Amniotic stem cell (primary cell): ENCODE data around the gene NIPAL3.
"Not testable (repeated sequence)": the region's sequence is repeated elsewhere in the genome, so short reads cannot be mapped to it uniquely, and the experiment has no call there.

Experiments used
- DNase-seq: peaks from one replicate; lab custom pipeline; 2025; lab: John Stamatoyannopoulos, UW

Gene NIPAL3

DNA sequence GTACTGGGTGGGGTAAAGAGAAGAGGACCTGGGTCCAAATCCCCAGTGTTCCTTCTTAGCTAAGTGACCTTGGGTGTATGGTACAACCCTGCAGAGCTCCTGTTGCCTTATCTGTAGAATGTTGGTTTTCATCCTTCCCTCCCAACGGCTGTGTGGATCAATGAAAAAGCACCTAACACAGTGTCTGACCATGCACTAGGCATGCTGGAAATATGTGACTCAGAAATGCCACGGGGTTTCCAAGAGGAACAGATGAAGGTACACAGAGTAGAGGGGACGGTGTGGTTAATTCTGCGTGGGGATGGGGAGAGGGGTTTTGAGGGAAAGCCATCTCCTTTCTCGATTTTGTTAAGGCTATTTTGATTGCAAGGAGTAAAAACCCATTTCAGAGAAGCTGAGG lies 8.6 kb downstream of the NIPAL3 start:
- DNase-seq, result no peak

DNA sequence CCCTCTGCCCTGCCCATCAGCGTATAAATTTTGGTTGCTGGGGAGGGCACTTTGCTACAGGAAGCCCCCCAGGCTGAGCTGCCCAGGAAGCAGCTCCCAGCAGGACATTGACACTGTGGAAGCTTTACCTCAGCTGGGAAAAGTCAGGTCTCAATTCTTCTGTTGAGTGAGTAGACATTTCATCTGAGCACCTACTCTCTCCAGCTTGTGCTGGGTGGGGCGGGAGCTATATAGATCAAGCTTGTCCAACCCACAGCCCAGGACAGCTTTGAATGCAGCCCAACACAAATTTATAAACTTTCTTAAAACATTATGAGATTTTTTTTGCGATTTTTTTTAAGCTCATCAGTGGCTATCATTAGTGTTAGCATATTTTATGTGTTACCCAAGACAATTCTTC lies 9.4 kb downstream of the NIPAL3 start:
- DNase-seq, result no peak

- DNase-seq, result no peak
Measured at GRCh38 chr1:24425441-24425840, 9.8 kb downstream of the NIPAL3 start.

DNA sequence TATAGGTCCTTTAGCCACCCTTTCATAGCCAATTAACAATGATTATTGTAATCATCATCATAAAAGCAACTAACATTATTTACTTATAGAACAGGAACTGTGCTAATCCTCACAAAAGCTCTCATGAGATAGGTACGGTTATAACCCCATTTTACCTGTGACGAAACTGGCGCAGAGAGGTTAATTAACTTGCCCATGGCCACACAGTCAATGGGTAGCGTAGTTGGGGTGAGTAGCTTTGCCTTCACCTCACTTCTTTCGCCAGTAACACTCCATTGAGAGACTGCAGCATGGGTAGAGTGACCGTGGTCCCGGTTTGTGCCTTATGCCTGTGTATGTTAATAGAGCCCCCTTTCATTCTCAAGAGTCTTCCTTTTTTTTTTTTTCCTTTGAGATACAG lies 10.3 kb downstream of the NIPAL3 start:
- no peak for DNase-seq

DNA sequence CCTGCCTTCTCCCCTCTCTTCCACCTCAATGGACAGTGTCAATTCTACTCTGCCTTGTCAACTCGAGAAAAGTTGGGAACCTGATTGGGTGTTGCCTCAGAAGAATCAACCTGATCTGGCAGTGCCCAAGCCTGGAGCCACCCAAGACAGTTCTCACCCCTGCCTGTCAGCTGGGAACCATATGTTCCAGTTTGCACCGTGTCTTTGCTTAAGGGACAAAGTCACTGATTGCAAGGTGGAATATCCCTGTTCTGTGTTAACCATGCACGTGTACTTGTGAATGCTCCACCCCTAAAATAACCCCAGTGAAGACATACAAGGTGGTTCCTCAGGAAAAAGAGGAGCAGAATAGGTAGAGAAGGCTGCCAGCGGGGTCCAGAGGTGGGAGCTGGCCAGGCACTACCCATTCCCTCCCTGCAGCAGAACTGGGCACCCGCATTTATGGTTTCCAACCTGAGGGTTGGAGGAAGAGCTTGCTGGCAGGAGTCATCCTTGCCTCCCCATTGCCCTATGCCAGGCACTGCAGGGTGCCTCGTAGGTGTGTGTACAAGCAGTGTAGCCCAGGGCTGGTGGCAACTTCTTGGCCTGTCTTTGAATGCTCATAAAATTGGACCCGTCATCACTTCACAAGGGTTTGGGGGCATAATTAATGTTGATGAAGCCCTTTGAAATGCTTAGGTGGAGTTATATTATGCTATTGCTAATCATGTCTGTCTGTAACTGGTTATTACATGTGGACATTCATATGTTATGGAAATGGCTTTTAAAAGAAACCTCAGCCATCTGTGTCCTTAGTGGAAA lies 11.3 kb downstream of the NIPAL3 start:
- no peak for DNase-seq

- DNase-seq, result no peak
Measured at GRCh38 chr1:24427545-24427862, 11.9 kb downstream of the NIPAL3 start.

GRCh38 chr1:24435782-24436365 lies 20.3 kb downstream of the NIPAL3 start:
- DNase-seq, result no peak

DNA sequence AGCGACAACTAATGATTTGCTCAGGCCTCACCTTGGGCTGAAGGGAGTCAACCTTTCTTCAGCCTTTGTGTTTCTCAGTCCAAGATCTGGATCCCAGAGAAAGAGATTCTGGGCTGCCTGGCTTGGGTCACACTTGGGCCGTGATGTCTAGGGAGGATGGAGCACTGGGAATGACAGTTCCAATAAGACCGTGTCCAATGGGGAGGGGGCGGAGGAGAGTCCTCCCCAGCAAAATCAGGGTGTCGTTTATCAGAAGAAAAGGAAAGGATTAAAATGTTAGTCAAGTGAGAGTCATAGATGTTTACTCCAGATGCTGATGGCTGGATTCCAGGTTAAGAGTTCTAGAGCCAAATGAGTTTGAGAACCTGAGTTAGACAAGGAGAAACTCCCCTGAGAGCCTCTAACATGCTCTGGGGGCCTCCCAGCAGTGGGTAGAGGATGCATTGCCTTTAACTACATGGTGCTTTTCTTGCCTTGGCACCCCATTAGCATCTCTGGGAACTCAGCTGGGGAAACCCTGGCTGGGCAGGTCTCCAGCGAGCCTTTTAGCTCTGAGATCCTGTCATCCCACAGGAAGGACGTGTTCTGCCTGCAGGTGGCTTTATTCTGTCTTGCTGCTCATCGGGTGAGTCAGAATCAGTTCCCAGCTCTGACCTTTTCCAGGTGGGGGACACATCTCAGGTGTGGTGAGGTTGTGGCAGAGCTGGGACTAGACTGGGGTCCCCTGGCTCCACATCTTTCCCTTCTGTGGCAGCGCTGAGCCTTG lies 22.2 kb downstream of the NIPAL3 start:
- DNase-seq, result no peak

DNA sequence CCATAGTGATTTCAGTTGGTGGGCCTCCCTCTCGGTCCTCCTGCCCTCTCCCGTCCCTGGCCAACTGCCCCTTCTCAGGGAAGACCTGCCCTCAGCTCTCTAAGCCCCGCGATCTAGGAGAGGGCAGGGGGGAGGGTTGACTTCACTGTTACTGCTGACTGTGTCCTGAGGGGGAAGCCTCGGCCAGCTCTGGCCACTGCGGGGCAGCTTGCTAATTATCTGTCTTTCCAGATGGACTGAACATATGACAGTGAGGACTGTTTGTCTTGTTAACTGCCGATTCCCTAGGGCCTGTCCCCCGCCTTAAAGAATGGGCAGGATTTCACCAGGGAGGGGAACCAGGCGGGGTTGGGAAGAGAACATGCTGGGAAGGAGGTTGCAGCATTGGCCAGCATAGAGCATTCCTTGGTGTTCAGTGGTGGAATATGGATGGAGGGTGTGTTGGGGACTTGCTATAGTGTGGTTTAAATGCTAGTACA lies 22.9 kb downstream of the NIPAL3 start:
- no peak for DNase-seq

DNA sequence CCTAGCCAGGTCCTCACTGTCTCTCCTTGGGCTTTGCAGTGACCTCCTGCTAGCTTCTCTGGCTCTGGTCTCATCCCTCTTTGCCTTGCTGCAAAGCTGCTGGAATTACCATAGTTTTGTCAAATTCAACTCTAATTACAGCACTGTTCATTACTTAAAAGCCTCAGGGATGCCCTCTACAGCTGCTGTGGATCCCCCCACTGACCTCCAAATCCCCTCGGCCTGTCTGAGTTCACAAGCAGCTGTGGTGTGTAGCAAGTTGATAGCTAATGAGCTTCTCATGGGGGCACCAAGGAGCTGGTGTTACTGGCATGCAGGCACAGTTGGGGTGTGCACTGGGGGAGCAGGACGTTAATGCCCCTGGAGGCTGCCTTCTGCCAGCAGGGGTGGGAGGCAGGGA lies 24.8 kb downstream of the NIPAL3 start:
- DNase-seq, result no peak

- no peak for DNase-seq
Measured at GRCh38 chr1:24441480-24441879, 25.9 kb downstream of the NIPAL3 start.

GRCh38 chr1:24441996-24442668 lies 26.5 kb downstream of the NIPAL3 start:
- DNase-seq, result no peak

DNA sequence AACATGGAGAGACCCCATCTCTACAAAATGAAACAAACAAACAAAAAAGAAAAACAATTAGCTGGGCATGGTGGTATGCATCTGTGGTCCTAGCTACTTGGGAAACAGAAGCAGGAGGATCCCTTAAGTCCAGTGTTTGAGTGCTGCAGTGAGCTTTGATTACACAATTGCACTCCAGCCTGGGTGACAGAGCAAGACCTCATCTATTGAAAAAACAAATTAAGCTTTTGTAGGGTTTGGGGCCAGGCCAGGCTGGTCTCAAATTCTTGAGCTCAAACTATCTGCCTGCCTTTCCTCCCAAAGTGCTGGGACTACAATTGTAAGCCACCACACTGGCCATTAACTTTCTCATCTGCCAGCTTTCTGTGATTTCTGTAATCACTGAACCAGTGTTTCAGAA lies 27.2 kb downstream of the NIPAL3 start:
- DNase-seq, result no peak

- DNase-seq, result no peak
Measured at GRCh38 chr1:24443241-24443656, 27.6 kb downstream of the NIPAL3 start.

GRCh38 chr1:24446446-24446845 lies 30.8 kb downstream of the NIPAL3 start:
- not testable (repeated sequence) for DNase-seq

DNA sequence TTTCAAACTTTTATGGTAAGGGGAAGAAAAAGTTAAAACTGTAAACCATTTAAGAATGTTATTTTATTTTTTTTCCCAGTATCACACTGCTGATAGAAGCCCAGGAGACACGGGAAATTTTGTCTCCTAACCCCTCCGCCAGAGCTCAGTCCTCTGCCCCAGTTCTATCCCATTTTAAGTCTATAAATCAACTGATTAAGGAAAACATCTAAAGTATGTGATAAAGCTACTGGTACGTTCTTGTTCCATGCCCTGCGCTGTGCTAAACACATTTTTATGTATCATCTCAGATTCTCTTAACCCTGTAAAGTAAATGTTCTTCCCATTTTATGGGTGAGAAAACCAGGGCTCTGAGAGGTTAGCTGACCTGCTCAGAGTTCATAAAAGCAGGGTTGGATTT lies 34.7 kb downstream of the NIPAL3 start:
- no peak for DNase-seq

GRCh38 chr1:24450857-24451397 lies 35.3 kb downstream of the NIPAL3 start:
- DNase-seq, result no peak

- DNase-seq, result no peak
Measured at GRCh38 chr1:24451746-24452145, 36.1 kb downstream of the NIPAL3 start.

- no peak for DNase-seq
Measured at GRCh38 chr1:24452922-24453485, 37.4 kb downstream of the NIPAL3 start.

- no peak for DNase-seq
Measured at GRCh38 chr1:24454673-24455072, 39.1 kb downstream of the NIPAL3 start.

GRCh38 chr1:24455272-24455671 lies 39.7 kb downstream of the NIPAL3 start:
- DNase-seq, result no peak

DNA sequence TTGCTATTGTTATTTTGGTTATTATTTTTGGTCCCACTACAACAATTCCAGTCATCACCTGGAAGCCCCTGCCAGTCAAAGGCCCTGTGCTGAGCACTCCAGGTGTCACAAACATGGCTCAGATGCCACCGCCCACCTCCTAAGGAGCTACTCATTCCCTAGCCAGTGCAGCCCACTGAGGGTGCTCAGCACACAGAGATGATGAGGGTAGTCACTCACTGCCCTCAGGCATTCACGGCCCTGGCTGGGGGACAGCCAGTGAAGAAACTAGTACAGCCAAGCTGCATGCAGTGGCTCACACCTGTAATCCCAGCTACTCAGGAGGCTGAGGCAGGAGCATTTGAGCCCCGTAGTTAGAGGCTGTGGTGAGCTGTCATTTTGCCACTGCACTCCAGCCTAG lies 42.3 kb downstream of the NIPAL3 start:
- no peak for DNase-seq
